Stimulated activated CD4-positive, alpha-beta T cell treated with anti-CD3 and anti-CD28 coated beads, Interleukin-1b, Interleukin-23, amount 100 ng/mL, for 24 hours (primary cell): ENCODE measurements around the gene TRIM9.

ENCODE experiments used
- DNase-seq, 4 experiments: peaks; one replicate each; pipeline ENCODE4 v3.0.0-alpha.2; 2020; ENCODE audit warnings: low read depth in 4 of 4, low spot score in 1 of 4

Gene TRIM9

DNA sequence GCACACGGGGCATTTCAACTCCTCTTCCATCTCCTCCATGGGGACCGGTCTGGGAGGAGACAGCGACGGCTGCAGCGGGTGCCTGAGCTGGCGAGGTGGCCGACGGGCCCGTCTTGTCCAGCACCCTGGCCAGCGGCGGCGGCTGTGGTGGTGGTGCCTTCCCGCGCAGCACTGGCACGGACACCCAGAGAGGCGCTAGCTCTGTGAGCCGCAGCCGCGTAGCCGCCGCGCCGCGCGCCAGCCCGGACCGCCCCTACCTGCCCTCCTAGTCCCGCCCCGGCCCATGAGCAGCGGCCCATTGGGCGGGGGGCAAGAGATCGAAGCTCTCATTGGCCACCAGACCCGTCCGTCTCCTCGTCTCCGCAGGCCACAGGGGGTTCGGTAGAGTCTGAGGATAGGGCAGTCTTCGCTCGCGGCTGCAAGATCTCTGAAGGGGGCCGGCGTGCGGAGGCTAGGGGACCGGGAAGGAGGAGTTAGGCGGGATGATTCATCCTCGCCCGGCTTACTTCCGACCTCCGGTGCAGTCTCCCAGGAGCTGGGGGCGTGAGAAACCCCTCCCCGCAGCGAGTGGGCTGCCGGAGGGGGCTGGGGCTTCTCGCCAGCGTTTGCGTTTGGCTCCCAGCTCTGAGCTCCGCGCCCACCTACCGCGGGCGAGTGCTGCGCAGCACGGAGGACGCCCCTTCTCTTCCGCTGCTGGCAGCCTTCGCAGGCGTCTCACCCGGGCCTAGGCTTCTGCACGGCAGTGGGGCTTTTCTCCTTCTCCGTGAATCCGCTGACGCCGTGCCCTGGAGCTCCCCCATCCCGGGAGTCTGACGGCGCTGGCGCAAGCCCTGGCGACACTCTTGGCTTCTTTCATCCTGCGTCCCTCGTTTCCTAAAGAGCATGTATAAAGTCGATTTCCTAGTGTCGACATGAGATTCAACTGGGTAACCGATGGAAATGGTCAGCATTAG lies at the start of gene TRIM9:
TRIM9 (minus strand) TSS at position 205 of the 953 bp plus-strand sequence; CDS start at position 39, 166 bp downstream.
- peak; percentile 66 to 88 (median 86) for DNase-seq

- DNase-seq: no peak
These were observed 46.0 kb upstream of the TRIM9 start for GRCh38 chr14:51140856-51141255.

DNA sequence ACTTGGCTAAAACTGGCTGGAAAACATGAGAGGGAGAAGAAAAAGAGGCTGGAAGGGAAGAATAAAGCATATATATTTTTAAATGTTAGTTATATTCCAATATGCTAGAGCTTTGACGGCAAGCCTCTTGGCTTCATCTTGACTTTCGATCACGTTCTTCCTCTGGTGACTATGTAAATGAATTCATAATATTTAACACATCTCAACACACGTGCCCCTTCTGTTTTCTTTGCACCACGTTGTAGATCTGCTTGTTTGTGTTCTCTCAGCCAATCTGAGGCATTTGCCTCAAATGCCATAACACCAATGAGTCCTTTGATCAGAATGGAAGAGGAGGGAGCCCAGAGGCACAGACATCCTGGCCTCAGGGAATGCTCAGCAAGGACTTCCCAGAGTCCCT lies 45.4 kb upstream of the TRIM9 start:
- no peak for DNase-seq

GRCh38 chr14:51139121-51139681 lies 44.3 kb upstream of the TRIM9 start:
- DNase-seq: no peak

GRCh38 chr14:51138404-51139103 lies 43.6 kb upstream of the TRIM9 start:
- no peak for DNase-seq

- DNase-seq: no peak
These were observed 36.6 kb upstream of the TRIM9 start for GRCh38 chr14:51131516-51131915.

DNA sequence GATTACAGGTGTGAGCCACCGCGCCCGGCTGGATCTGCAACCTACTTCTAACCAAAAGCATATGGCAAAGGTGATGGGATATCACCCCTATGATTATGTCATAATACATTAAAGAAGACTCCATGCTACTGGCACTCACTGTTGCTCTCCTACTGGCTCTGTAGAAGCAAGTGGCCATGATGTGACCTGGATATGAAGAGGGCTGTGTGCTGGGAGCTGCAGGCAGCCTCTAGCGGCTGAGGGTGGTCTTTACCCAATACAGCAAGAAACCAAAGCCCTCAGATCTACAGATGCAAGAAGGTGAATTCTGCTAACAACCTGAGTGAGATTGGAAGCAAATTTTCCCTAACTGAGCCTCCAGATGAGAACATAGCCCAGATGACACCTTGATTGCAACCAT lies 34.2 kb upstream of the TRIM9 start:
- no peak for DNase-seq

- no peak for DNase-seq
These were observed 29.1 kb upstream of the TRIM9 start for GRCh38 chr14:51124029-51124428.

- no peak for DNase-seq
These were observed 26.2 kb upstream of the TRIM9 start for GRCh38 chr14:51121096-51121495.

GRCh38 chr14:51119411-51120051 lies 24.6 kb upstream of the TRIM9 start:
- DNase-seq: no peak

GRCh38 chr14:51118993-51119392 lies 24.1 kb upstream of the TRIM9 start:
- DNase-seq: no peak

GRCh38 chr14:51117593-51117992 lies 22.7 kb upstream of the TRIM9 start:
- no peak for DNase-seq

- no peak for DNase-seq
These were observed 21.8 kb upstream of the TRIM9 start for GRCh38 chr14:51116682-51117081.

DNA sequence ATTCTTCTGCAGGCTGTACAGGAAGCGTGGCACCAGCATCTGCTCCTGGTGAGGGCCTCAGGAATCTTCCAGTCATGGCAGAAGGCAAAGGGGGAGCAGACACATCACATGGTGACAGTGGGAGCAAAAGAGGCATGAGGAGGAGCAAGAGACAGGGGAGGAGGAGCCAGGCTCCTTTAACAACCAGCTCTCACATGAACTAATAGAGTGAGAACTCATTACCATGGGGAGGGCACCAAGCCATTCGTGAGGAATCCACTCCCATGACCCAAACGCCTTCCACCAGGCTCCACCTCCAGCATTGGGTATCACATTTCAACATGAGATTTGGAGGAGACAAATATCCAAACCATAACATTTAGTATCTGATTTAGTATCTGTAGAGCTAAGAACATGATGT lies 14.7 kb upstream of the TRIM9 start:
- no peak for DNase-seq

DNA sequence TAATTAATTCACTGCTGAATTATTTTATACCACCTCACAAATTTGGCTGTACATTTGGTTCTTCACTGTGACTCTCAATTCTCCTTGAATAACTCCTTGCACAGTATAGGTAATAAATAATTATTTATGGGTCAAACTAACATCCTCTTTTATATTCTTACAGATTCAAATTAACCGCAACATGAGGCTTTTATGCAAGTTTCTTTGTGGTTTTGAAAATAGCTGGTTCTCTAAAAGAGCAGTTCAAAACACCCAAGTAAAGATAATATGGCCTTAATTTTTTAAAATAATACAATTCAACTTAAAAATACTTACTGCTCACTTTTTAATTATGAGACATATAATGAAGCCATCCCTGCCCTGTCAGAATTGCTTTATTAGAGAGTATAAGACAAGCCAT lies 12.9 kb upstream of the TRIM9 start:
- DNase-seq: no peak

GRCh38 chr14:51104467-51104866 lies 9.6 kb upstream of the TRIM9 start:
- DNase-seq: no peak

GRCh38 chr14:51097287-51097686 lies 2.4 kb upstream of the TRIM9 start:
- DNase-seq: no peak

- no peak for DNase-seq
These were observed 2.0 kb upstream of the TRIM9 start for GRCh38 chr14:51096870-51097269.

DNA sequence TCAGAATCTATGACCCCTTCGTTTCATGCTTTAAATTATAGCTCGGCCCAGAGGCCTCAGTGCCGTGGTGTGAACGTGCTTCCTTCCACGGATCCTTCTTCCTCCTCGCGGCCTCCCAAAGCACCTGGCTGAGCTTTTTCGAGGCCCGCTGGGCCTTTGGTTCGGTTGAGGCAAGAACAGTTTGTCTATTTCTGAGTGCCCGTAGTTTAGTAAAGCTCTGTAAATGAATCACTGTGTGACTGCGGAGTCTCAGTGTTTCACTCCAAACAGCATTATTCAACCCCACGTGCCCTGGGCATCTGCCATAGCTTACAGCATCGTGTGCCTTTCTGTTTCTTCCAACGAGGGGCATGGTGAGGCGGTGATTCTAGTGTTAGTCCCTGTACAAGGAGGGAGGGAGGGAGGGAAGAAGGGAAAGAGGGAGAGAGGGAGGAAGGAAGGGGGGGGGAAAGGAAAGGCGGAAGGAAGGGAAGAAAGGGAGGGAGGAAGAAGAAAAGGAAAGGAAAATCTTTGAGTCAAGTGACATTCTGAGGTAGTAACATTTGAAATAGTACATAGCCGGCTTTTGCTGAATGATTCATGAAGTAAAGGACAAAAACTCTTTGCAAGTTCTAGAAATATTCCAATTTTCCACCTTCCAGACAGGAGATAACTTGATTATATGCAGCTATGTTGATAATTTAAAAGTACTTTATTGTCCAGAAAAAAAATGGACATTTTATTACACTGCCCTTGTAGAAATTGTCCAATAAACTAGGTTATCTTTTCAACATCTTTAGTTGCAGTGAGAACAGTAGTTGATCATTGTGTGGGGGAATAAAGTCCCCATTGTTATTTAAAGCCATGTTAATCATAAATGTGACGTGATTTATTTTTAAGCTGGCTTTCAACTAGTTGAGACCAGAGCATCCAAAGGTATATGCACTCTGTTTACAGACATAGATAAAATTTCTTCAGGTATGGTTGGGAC lies 1.2 kb upstream of the TRIM9 start:
- DNase-seq: peak in 1 of 4 experiments; percentile 1

DNA sequence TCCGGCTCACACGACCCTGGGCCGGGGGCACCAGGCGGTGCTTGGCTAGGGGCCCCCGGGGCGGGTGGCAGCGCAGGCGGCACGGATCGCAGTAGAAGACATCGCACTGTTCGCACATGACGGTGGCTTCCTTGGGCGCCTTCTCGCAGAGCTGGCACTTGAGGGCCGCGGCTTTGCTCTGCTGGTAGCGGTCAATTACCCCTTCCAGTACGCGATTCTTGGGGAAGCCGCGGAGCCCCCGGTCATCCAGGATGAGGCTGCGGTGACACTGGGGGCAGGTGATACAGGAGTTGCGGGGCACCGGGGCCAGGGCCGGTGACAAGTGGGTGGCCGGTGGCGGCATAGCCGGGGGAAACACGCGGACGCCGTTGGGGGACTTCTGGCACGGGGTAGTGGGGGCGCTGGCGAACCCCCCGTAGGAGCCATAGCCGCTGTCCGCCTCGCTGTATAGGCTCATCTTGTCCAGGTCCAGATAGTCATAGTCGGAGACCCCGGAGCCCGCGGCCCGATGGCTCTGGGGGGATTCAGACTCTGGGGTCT lies 553 bp downstream of the TRIM9 start:
- peak in 2 of 4 experiments; percentile 2 to 3 for DNase-seq
